H9 (cell line): Measurements from ENCODE around the gene KLK13. TPM values are rescaled to one million over a fixed set of nuclear protein-coding genes. Genes with fewer than 3 reads are reported as not detected.

ENCODE experiments used
- DNase-seq: peaks from one replicate; pipeline ENCODE4 v3.0.0-alpha.2; 2017
- H2AFZ ChIP-seq: one replicate; pipeline ENCODE4 v1.6.1; 2013; ENCODE audit warnings: mild to moderate bottlenecking, low read length, control low read depth, moderate library complexity
- H2AK5ac ChIP-seq: 2 replicates; pipeline ENCODE4 v1.6.1; 2013; ENCODE audit warnings: low read length, control low read depth, mixed read lengths; ENCODE audit not compliant: insufficient read length
- H2BK120ac ChIP-seq: one replicate; pipeline ENCODE4 v1.6.1; 2013; ENCODE audit warnings: low read depth, mild to moderate bottlenecking, low read length, control low read depth, inconsistent platforms; ENCODE audit not compliant: poor library complexity, severe bottlenecking
- H2BK12ac ChIP-seq: 2 replicates; pipeline ENCODE4 v1.6.1; 2013; ENCODE audit warnings: low read length, control low read depth, mixed read lengths, low read depth; ENCODE audit not compliant: insufficient read length
- H2BK15ac ChIP-seq: 2 replicates; pipeline ENCODE4 v1.6.1; 2013; ENCODE audit warnings: low read depth, low read length, control low read depth
- H2BK20ac ChIP-seq: one replicate; pipeline ENCODE4 v1.6.1; 2013; ENCODE audit warnings: low read depth, mild to moderate bottlenecking, low read length, control low read depth, inconsistent platforms; ENCODE audit not compliant: poor library complexity, severe bottlenecking
- H2BK5ac ChIP-seq: 2 replicates; pipeline ENCODE4 v1.6.1; 2013; ENCODE audit warnings: low read length, control low read depth, mixed read lengths; ENCODE audit not compliant: insufficient read length
- H3K14ac ChIP-seq: 2 replicates; pipeline ENCODE4 v1.6.1; 2013; ENCODE audit warnings: low read length, control low read depth; ENCODE audit not compliant: insufficient read depth
- H3K18ac ChIP-seq: 2 replicates; pipeline ENCODE4 v1.6.1; 2013; ENCODE audit warnings: low read depth, mild to moderate bottlenecking, mixed read lengths, low read length, control low read depth; ENCODE audit not compliant: insufficient read length
- H3K23ac ChIP-seq: 2 replicates; pipeline ENCODE4 v1.6.1; 2013; ENCODE audit warnings: low read length, control low read depth, mixed read lengths, low read depth; ENCODE audit not compliant: insufficient read length
- H3K23me2 ChIP-seq: 2 replicates; pipeline ENCODE4 v1.6.1; 2013; ENCODE audit warnings: low read depth, mild to moderate bottlenecking, mixed read lengths, low read length, control low read depth; ENCODE audit not compliant: insufficient read length, poor library complexity, severe bottlenecking
- H3K27ac ChIP-seq: 2 replicates; pipeline ENCODE4 v1.5.1; 2013; ENCODE audit warnings: low read length, control low read depth, mixed read lengths, low read depth; ENCODE audit not compliant: insufficient read length
- H3K27me3 ChIP-seq: 2 replicates; pipeline ENCODE4 v1.6.1; 2013; ENCODE audit warnings: low read length, control low read depth, inconsistent platforms; ENCODE audit not compliant: insufficient read depth
- H3K4ac ChIP-seq: 2 replicates; pipeline ENCODE4 v1.6.1; 2013; ENCODE audit warnings: low read depth, mild to moderate bottlenecking, control low read depth, inconsistent platforms, low read length, moderate library complexity
- H3K4me1 ChIP-seq: 2 replicates; pipeline ENCODE4 v1.6.1; 2013; ENCODE audit warnings: low read length, control low read depth, inconsistent platforms; ENCODE audit not compliant: insufficient read depth
- H3K4me2 ChIP-seq: 2 replicates; pipeline ENCODE4 v1.6.1; 2013; ENCODE audit warnings: low read length, control low read depth, mixed read lengths; ENCODE audit not compliant: insufficient read length, insufficient read depth
- H3K56ac ChIP-seq: 2 replicates; pipeline ENCODE4 v1.6.1; 2013; ENCODE audit warnings: low read depth, mild to moderate bottlenecking, mixed read lengths, low read length, control low read depth; ENCODE audit not compliant: insufficient read length
- H3K79me1 ChIP-seq: 2 replicates; pipeline ENCODE4 v1.6.1; 2013; ENCODE audit warnings: low read depth, mild to moderate bottlenecking, moderate library complexity, low read length, control low read depth, inconsistent platforms; ENCODE audit not compliant: insufficient read depth, poor library complexity, severe bottlenecking
- H3K79me2 ChIP-seq: 2 replicates; pipeline ENCODE4 v1.6.1; 2013; ENCODE audit warnings: low read length, control low read depth, inconsistent platforms; ENCODE audit not compliant: insufficient read depth
- H3K9ac ChIP-seq: 2 replicates; pipeline ENCODE4 v1.6.1; 2013; ENCODE audit warnings: low read length, control low read depth, mixed read lengths; ENCODE audit not compliant: insufficient read length; ENCODE audit errors: extremely low read depth
- H3K9me3 ChIP-seq: one replicate; pipeline ENCODE4 v1.6.1; 2013; ENCODE audit warnings: low read depth, low read length, inconsistent platforms; ENCODE audit not compliant: control insufficient read depth
- H3T11ph ChIP-seq: one replicate; pipeline ENCODE4 v1.6.1; 2013; ENCODE audit warnings: mild to moderate bottlenecking, low read length, control low read depth, inconsistent platforms
- H4K20me1 ChIP-seq: one replicate; pipeline ENCODE4 v1.6.1; 2013; ENCODE audit not compliant: control insufficient read depth, insufficient read length, insufficient read depth
- H4K5ac ChIP-seq: 2 replicates; pipeline ENCODE4 v1.6.1; 2013; ENCODE audit warnings: low read depth, mild to moderate bottlenecking, mixed read lengths, low read length, control low read depth; ENCODE audit not compliant: insufficient read length
- H4K8ac ChIP-seq: replicated peaks from 2 replicates; pipeline ENCODE4 v1.6.1; 2013; ENCODE audit warnings: low read length, control low read depth, mixed read lengths, low read depth; ENCODE audit not compliant: insufficient read length
- H4K91ac ChIP-seq: 2 replicates; pipeline ENCODE4 v1.6.1; 2013; ENCODE audit warnings: low read depth, mild to moderate bottlenecking, moderate library complexity, mixed read lengths, low read length, control low read depth; ENCODE audit not compliant: insufficient read length
- H3K27ac Mint-ChIP-seq, 3 experiments: 2 replicates in 2 of 3; 3 replicates in 1 of 3; pipeline ENCODE4 v1.8.0; 2020 to 2021; ENCODE audit warnings: mixed read lengths in 3 of 3, mild to moderate bottlenecking in 1 of 3, moderate library complexity in 1 of 3
- H3K27me3 Mint-ChIP-seq: 2 replicates; pipeline ENCODE4 v1.8.0; 2021; ENCODE audit warnings: low read depth, mild to moderate bottlenecking, moderate library complexity, mixed read lengths
- H3K36me3 Mint-ChIP-seq, 3 experiments: 2 replicates in 2 of 3; 3 replicates in 1 of 3; pipeline ENCODE4 v1.8.0; 2020 to 2021; ENCODE audit warnings: low read depth in 3 of 3, mixed read lengths in 3 of 3; ENCODE audit not compliant: insufficient read depth in 1 of 3
- H3K4me1 Mint-ChIP-seq, 2 experiments: 2 replicates each; pipeline ENCODE4 v1.8.0; 2020; ENCODE audit warnings: mixed read lengths in 2 of 2
- H3K4me3 Mint-ChIP-seq, 2 experiments: 2 replicates in 1 of 2; 3 replicates in 1 of 2; pipeline ENCODE4 v1.8.0; 2020 to 2021; ENCODE audit warnings: mild to moderate bottlenecking in 2 of 2, mixed read lengths in 2 of 2, moderate library complexity in 1 of 2
- H3K9me3 Mint-ChIP-seq, 2 experiments: 2 replicates in 1 of 2; 3 replicates in 1 of 2; pipeline ENCODE4 v1.8.0; 2020; ENCODE audit warnings: mild to moderate bottlenecking in 2 of 2, mixed read lengths in 2 of 2, moderate library complexity in 1 of 2
- WGBS: extraction: QIAGEN DNeasy Blood & Tissue Kit; methylation state at CpG from one replicate; pipeline ENCODE4 v1.1.7; 2013; ENCODE audit warnings: missing lambda C conversion rate, low lambda C conversion rate, mixed read lengths; ENCODE audit not compliant: insufficient read length; ENCODE audit errors: extremely low coverage; 5-methylcytosine and 5-hydroxymethylcytosine counted together
- total RNA-seq: library from RNA; stranded (reverse); gene quantifications from 2 replicates; pipeline ENCODE4 v1.2.1, GENCODE V29; 2021
- TF ChIP-seq, protein P1 (sequence below): fragments of 200-600 bp; sonication (generic); conservative IDR thresholded peaks from 3 replicates; pipeline ENCODE4 v1.8.0; 2021; ENCODE audit warnings: antibody characterized with exemption, mild to moderate bottlenecking

The KLK13 gene
- total RNA-seq, 1 experiment from 2014 or later, result 4.2 TPM

DNA sequence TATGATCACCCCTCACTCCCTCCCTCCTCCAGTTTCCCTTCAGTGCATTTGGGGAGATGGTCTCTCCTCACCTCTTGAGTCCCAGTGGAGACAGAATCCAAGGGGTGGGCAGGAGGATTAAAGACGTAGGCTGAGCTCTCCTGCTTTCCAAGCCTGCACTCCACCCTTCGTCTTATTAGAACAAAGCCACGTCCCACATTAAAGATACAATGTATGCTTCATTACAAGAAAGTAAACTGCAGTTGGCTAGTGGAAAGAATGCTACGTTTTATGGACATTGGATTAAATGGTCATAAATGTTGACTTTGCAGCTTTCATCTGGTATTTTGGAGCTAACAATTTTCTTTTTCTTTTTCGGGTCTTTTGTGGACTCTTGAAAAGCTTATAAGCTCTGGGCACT, 37.0 kb downstream of the KLK13 start:
- Mint-ChIP-seq H3K27ac (no peak overlapping the region), H3K4me3 (no peak overlapping the region), H3K27me3 (peaks cover 4% of the 10 kb centered on the region), H3K36me3 (no peaks in the 10 kb centered on the region), H3K4me1 (peaks cover 24 to 45% of the 10 kb centered on the region in 2 experiments), H3K9me3 (no peaks in the 10 kb centered on the region; a peak in 1 of 5 replicates)
- no CpG with 5 or more reads among the region's 5 CpGs for WGBS
- Histone ChIP-seq H2BK15ac (no peak overlapping the region), H3K14ac (no peak overlapping the region), H4K91ac (no peak overlapping the region), H3K23me2 (no peaks in the 10 kb centered on the region), H4K8ac (no peak overlapping the region), H3K27ac (no peak overlapping the region), H2BK120ac (no peak overlapping the region), H3K9ac (no peak overlapping the region), H3K4ac (no peak overlapping the region), H2BK12ac (no peak overlapping the region), H3K4me1 (no peaks in the 10 kb centered on the region), H3T11ph (no peak overlapping the region), H3K4me2 (no peak overlapping the region), H3K18ac (no peak overlapping the region), H3K9me3 (no peaks in the 10 kb centered on the region), H4K5ac (no peak overlapping the region), H3K79me2 (no peaks in the 10 kb centered on the region), H4K20me1 (no peaks in the 10 kb centered on the region), H3K79me1 (no peaks in the 10 kb centered on the region), H2AK5ac (no peak overlapping the region), H3K56ac (no peak overlapping the region), H2BK20ac (no peak overlapping the region), H3K23ac (no peak overlapping the region), H2BK5ac (no peak overlapping the region), H3K27me3 (no peaks in the 10 kb centered on the region), H2AFZ (no peak overlapping the region)
- no peak for DNase-seq
- TF ChIP-seq, protein P1, sequence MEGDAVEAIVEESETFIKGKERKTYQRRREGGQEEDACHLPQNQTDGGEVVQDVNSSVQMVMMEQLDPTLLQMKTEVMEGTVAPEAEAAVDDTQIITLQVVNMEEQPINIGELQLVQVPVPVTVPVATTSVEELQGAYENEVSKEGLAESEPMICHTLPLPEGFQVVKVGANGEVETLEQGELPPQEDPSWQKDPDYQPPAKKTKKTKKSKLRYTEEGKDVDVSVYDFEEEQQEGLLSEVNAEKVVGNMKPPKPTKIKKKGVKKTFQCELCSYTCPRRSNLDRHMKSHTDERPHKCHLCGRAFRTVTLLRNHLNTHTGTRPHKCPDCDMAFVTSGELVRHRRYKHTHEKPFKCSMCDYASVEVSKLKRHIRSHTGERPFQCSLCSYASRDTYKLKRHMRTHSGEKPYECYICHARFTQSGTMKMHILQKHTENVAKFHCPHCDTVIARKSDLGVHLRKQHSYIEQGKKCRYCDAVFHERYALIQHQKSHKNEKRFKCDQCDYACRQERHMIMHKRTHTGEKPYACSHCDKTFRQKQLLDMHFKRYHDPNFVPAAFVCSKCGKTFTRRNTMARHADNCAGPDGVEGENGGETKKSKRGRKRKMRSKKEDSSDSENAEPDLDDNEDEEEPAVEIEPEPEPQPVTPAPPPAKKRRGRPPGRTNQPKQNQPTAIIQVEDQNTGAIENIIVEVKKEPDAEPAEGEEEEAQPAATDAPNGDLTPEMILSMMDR, result no peak
